ENCODE measurements around the gene MARVELD2.
"Not testable (repeated sequence)": the region's sequence is repeated elsewhere in the genome, so short reads cannot be mapped to it uniquely, and the experiment has no call there.

The MARVELD2 gene

DNA sequence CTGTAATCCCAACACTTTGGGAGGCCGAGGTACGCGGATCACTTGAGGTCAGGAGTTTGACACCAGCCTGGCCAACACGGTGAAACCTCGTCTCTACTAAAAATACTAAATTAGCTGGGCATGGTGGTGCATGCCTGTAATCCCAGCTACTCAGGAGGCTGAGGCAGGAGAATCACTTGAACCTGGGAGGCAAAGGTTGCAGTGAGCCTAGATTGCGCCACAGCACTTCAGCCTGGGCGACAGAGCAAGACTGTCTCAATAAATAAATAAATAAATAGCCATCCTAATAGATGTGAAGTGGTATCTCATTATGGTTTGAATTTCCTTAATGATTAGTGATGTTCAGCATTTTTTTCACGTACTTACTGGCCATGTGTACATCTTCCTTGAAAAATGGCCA, 35.6 kb downstream of the MARVELD2 start:
- not testable (repeated sequence) for DNase-seq

- DNase-seq: no peak
These were observed 37.2 kb downstream of the MARVELD2 start for GRCh38 chr5:69451941-69452647.

DNA sequence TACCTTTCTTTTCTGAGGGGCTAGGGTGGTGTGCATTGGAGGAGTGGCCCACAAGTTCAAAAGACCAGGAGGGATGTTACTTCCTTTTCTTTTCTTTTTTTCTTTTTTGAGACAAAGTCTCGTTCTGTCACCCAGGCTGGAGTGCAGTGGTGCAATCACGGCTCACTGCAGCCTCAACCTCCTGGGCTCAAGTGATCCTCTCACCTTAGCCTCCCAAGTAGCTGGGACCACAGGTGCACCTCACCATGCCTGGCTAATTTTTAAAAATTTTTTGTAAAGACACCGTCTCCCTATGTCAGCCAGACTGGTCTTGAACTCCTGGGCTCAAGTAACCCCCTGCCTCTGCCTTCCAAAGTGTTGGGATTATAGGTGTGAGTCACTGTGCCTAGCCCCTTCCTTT, 38.6 kb downstream of the MARVELD2 start:
- DNase-seq: not testable (repeated sequence)

DNA sequence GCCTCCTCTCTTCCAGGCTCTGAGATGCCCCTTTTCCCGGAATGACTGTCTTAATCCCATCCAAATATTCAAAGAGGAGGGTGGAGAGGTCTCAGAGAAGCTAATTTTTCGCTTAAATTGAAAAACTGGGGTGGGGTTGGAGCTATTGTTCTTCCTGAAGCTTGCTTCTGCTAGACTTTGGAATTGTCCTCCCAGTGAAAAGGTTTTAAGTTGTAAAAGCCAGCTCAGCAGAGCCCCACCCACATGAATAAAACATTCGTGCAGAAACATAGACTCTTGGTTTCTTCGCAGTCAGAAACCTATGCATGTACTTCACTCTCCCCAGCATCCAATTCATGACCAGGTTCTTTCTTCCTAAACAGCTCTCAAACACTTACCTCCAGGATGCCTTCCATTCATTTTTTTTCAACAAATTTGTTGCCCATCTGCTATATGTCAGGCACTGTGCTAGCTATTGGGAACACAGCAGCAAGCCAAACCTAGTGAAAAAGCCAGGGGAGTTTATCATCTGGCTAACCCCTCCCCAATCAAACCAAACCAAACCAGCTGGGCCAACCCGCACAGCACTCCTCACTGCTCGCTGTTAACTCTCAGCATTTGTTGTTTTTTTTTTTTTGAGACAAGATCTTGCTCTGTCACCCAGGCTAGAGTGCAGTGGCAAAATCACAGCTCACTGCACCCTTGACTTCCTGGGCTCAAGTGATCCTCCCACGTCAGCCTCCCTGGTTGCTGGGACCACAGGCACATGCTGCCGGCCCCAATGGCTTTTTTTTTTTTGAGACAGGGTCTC, 39.7 kb downstream of the MARVELD2 start:
- no peak for DNase-seq

DNA sequence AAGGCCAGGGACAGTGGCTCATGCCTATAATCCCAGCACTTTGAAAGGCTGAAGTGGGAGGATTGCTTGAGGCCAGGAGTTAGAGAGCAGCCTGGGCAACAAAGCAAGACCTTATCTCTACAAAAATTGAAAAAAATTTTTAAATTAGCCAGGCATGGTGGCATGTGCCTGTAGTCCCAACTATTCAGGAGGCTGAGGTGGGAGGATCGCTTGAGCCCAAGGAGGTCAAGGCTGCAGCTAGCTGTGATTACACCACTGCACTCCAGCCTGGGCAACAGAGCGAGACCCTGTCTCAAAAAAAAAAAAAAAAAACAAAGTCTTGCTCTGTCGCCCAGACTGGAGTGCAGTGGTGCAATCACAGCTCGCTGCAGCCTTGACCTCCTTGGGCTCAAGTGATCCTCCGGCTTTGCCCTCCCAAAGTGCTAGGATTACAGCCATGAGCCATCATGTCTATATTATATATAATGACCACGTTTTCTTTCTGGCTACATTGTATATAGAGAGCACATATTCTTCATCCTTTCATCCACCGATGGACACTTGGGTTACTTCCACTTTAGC, 40.6 kb downstream of the MARVELD2 start:
- DNase-seq: not testable (repeated sequence)

- no peak for DNase-seq
These were observed 47.3 kb downstream of the MARVELD2 start for GRCh38 chr5:69462170-69462569.

DNA sequence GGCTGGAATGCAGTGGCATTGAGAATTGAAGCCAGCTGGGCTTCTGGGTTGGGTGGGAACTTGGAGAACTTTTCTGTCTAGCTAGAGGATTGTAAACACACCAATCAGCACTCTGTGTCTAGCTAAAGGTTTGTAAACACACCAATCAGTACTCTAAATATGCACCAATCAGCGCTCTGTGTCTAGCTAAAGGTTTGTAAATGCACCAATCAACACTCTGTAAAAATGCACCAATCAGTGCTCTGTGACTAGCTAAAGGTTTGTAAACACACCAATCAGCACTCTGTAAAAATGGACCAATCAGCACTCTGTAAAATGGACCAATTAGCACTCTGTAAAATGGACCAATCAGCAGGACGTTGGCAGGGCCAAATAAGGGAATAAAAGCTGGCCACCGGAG, 51.5 kb downstream of the MARVELD2 start:
- not testable (repeated sequence) for DNase-seq

- no peak for DNase-seq
These were observed 52.7 kb downstream of the MARVELD2 start for GRCh38 chr5:69467442-69468225.

DNA sequence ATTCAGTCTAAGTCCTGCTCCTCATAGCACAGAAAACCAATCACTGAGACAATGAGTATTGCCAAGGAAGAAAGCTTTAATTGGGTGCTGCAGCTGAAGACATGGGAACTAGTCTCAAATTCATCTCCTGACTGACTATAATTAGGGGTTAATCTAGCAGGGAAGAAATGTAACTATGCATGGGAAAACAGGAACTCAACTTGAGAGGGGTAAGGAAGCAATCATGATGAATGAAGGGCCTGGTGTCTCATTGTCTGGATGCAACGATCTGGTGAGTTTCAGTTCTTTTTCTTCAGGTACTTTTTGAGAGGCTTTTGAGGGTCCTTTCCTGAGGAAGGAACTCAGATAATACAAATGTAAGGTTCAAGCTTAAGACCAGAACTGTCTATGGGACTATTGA, 53.7 kb downstream of the MARVELD2 start:
- no peak for DNase-seq

DNA sequence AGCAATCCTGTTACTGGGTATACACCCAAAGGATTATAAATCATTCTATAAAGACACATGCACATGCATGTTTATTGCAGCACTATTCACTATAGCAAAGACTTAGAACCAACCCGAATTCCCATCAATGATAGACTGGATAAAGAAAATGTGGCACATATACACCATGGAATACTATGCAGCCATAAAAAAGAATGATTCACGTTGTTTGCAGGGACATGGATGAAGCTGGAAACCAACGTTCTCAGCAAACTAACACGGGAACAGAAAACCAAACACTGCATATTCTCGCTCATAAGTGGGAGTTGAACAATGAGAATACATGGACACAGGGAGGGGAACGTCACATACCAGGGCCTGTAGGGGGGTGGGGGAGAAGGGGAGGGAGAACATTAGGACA, 56.6 kb downstream of the MARVELD2 start:
- not testable (repeated sequence) for DNase-seq

DNA sequence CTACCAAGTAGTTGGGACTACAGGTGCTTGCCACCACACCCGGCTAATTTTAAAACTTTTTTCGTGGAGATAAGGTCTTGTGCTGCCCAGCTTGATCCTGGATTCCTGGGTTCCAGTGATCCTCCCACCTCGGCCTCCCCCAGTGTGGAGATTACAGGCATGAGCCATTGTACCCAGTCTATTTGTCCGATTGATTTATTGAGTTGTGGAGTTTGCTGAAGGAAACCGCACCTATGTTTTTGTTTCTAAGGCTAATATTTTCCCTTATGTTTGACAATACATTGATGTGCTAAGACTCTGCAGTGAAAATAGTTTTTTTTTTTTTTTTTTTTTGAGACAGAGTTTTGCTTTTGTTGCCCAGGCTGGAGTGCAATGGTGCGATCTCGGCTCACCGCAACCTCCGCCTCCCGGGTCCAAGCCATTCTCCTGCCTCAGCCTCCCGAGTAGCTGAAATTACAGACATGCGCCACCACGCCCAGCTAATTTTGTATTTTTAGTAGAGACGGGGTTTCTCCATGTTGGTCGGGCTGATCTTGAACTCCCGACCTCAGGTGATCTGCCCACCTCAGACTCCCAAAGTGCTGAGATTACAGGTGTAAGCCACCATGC, 57.7 kb downstream of the MARVELD2 start:
- DNase-seq: not testable (repeated sequence)

DNA sequence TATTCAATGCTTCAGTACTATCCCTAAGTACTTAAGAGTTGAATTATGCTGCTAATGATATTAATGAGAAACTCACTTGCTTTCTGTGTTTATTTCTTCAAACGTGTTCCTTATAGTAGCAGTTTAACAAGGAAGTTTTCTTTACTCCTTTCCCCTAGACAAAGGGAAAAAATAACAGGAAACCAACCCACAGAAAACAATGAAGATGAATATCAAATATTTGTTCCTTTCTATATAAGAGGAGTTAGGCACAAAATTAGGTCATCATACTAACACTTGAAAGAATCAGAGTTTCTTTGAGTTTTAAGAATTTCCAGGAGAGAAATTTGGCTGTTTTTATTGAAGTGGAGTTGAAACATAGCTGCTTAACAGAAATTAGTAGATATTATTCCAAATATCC, 62.3 kb downstream of the MARVELD2 start:
- no peak for DNase-seq

DNA sequence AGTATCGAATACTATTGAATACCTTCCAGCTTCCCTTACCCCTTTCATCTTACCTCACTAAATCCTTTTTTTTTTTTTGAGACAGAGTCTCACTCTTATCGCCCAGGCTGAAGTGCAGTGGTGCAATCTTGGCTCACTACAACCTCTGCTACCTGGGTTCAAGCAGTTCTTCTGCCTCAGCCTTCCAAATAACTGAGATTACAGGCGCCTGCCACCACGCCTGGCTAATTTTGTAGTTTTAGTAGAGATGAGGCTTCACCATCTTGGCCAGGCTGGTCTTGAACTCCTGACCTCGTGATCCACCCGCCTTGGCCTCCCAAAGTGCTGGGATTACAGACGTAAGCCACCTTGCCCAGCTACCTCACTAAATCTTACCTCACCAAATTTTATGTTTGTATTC, 63.4 kb downstream of the MARVELD2 start:
- DNase-seq: not testable (repeated sequence)

- DNase-seq: no peak
These were observed 70.0 kb downstream of the MARVELD2 start for GRCh38 chr5:69484891-69485290.

DNA sequence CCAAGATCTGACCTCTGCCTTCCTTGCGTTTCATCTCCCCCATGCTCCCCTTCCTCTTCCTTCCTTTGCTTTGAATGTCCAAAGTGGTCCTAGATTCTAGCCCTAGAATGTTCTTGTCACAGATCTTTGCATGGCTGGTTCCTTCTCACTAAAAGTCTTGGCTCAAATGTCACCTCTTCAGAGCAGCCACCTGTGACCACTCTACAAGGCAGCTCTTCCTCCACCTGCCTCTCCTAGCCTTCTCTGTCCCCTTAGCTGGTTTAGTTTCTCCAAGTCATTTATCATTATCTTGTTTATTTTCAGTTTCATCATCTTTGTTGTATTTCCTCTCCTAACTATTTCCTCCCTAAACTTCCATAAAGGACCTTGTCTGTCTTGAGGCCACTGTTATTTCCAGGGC, 70.6 kb downstream of the MARVELD2 start:
- DNase-seq: no peak

DNA sequence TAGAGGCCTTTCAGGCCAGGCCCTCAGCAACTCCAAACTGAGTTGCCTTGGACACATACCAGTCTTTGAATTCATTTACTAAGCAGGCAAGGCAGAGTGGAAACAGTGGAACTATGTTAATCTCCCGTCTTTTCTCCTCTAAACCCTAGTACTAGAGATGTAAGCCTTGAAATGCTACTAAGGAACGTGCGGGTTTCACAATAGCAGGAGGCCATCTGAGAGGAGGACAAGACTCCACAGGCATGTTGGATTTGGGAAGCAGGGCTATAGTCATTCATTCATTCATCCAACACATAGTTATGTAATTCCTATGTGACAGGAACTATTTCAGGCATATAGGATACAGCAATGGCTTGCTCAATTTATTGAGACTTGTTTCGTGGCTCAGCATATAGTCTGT, 74.3 kb downstream of the MARVELD2 start:
- DNase-seq: no peak

- DNase-seq: no peak
These were observed 76.1 kb downstream of the MARVELD2 start for GRCh38 chr5:69491027-69491426.

GRCh38 chr5:69491838-69492390, 77.0 kb downstream of the MARVELD2 start:
- no peak for DNase-seq

- DNase-seq: no peak
These were observed 77.5 kb downstream of the MARVELD2 start, which contains the start of gene OCLN for GRCh38 chr5:69492391-69492922. Gene OCLN (plus strand): TSS chr5:69492790. CDS start chr5:69504245, 11,455 bp downstream.

- DNase-seq: no peak
These were observed 78.0 kb downstream of the MARVELD2 start for GRCh38 chr5:69492923-69493395.

GRCh38 chr5:69493396-69494133, 78.6 kb downstream of the MARVELD2 start:
- DNase-seq: no peak
